GF-D8 (cell line): ENCODE measurements around the gene DAB2.
"Not testable (repeated sequence)": the region's sequence is repeated elsewhere in the genome, so short reads cannot be mapped to it uniquely, and the experiment has no call there.

Experiments
- DNase-seq: peaks from one replicate; lab custom pipeline; 2025; lab: John Stamatoyannopoulos, UW

Gene DAB2

GRCh38 chr5:39340506-39340905 is 84.3 kb downstream of the DAB2 start:
- DNase-seq = no peak

- DNase-seq = no peak
Measured at GRCh38 chr5:39337252-39337915, 87.4 kb downstream of the DAB2 start.

GRCh38 chr5:39334296-39334695 is 90.5 kb downstream of the DAB2 start:
- not testable (repeated sequence) for DNase-seq

GRCh38 chr5:39333104-39333503 is 91.7 kb downstream of the DAB2 start:
- DNase-seq = no peak

- no peak for DNase-seq
Measured at GRCh38 chr5:39331861-39332381, 92.9 kb downstream of the DAB2 start.

GRCh38 chr5:39328731-39329130 is 96.0 kb downstream of the DAB2 start:
- no peak for DNase-seq

GRCh38 chr5:39323542-39323941 is 101.2 kb downstream of the DAB2 start:
- no peak for DNase-seq
